HEK293 (cell line): Measurements from ENCODE around the gene GALNTL6.

ENCODE experiments used
- CTCF ChIA-PET: fragments of 350-600 bp; formaldehyde crosslinking; extraction: SDS; loops from one replicate; lab custom pipeline; 2021; ENCODE audit warnings: antibody characterized with exemption; lab: Yijun Ruan, JAX
- POLR2A ChIA-PET: fragments of 300-600 bp; formaldehyde crosslinking; extraction: SDS; loops from one replicate; lab custom pipeline; 2020; ENCODE audit warnings: antibody characterized with exemption, inconsistent platforms; lab: Yijun Ruan, JAX
- H3K27ac ChIP-seq: fragments of 200-500 bp; sonication (Bioruptor generic); 2 replicates; pipeline ENCODE4 v1.5.1; 2014; ENCODE audit warnings: low read depth, low read length, control low read depth, inconsistent platforms; ENCODE audit errors: extremely low read depth
- H3K36me3 ChIP-seq, 2 experiments: fragments of 200-500 bp in 1 of 2; sonication (Bioruptor generic) in 1 of 2; 1 replicate in 1 of 2; 2 replicates in 1 of 2; pipeline ENCODE4 v1.5.1; 2014 to 2017; ENCODE audit warnings: inconsistent platforms in 2 of 2, low read length in 2 of 2; ENCODE audit not compliant: control insufficient read depth in 2 of 2, insufficient read depth in 1 of 2
- H3K4me1 ChIP-seq: fragments of 200-500 bp; sonication (Bioruptor generic); 2 replicates; pipeline ENCODE4 v1.5.1; 2014; ENCODE audit warnings: mild to moderate bottlenecking, low read length, inconsistent platforms; ENCODE audit not compliant: control insufficient read depth, insufficient read depth
- H3K4me3 ChIP-seq: 2 replicates; pipeline ENCODE4 v1.5.1; 2011; ENCODE audit warnings: low read depth, mild to moderate bottlenecking, control low read depth, low read length, moderate library complexity
- H3K9me3 ChIP-seq: fragments of 200-500 bp; sonication (Bioruptor generic); 2 replicates; pipeline ENCODE4 v1.5.1; 2014; ENCODE audit warnings: low read depth, low read length, inconsistent platforms; ENCODE audit not compliant: control insufficient read depth, insufficient read depth
- BCL11B ChIP-seq: fragments of 450-650 bp; formaldehyde crosslinking; IDR thresholded peaks from 2 replicates; pipeline ENCODE4 v1.5.1; 2016; ENCODE audit warnings: low read depth, missing biosample characterization, missing genetic modification characterization
- KLF7 ChIP-seq: fragments of 450-650 bp; formaldehyde crosslinking; IDR thresholded peaks from 2 replicates; pipeline ENCODE4 v1.5.1; 2016; ENCODE audit warnings: missing biosample characterization, missing genetic modification characterization, borderline replicate concordance
- ZFP69B ChIP-seq: fragments of 450-650 bp; formaldehyde crosslinking; IDR thresholded peaks from 2 replicates; pipeline ENCODE4 v1.5.1; 2016; ENCODE audit warnings: missing biosample characterization, missing genetic modification characterization
- ZNF184 ChIP-seq: fragments of 450-650 bp; IDR thresholded peaks from 2 replicates; pipeline ENCODE4 v1.5.1; 2018; ENCODE audit warnings: missing biosample characterization, mild to moderate bottlenecking, missing genetic modification characterization
- ZNF19 ChIP-seq: fragments of 450-650 bp; formaldehyde crosslinking; IDR thresholded peaks from 2 replicates; pipeline ENCODE4; 2016; ENCODE audit warnings: missing biosample characterization, missing genetic modification characterization, low read depth
- ZNF292 ChIP-seq: fragments of 450-650 bp; formaldehyde crosslinking; IDR thresholded peaks from 2 replicates; pipeline ENCODE4 v1.5.1; 2016; ENCODE audit warnings: low read depth, missing biosample characterization, missing genetic modification characterization, borderline replicate concordance
- ZNF335 ChIP-seq: fragments of 450-650 bp; formaldehyde crosslinking; conservative IDR thresholded peaks from 2 replicates; pipeline ENCODE4 v1.5.1; 2016; ENCODE audit warnings: missing biosample characterization, missing genetic modification characterization
- ZNF501 ChIP-seq: fragments of 450-650 bp; formaldehyde crosslinking; IDR thresholded peaks from 2 replicates; pipeline ENCODE4 v1.5.1; 2016; ENCODE audit warnings: missing biosample characterization, missing genetic modification characterization
- ZNF530 ChIP-seq: fragments of 450-650 bp; formaldehyde crosslinking; IDR thresholded peaks from 2 replicates; pipeline ENCODE4 v1.5.1; 2016; ENCODE audit warnings: low read depth, missing biosample characterization, missing genetic modification characterization
- ZNF549 ChIP-seq: fragments of 450-650 bp; IDR thresholded peaks from 2 replicates; pipeline ENCODE4 v1.5.1; 2018; ENCODE audit warnings: missing biosample characterization, missing genetic modification characterization, mild to moderate bottlenecking, inconsistent platforms, moderate library complexity
- ZNF658 ChIP-seq: fragments of 450-650 bp; formaldehyde crosslinking; IDR thresholded peaks from 2 replicates; pipeline ENCODE4; 2016; ENCODE audit warnings: missing biosample characterization, missing genetic modification characterization
- TF ChIP-seq, protein P1 (sequence below): fragments of 450-650 bp; formaldehyde crosslinking; IDR thresholded peaks from 2 replicates; pipeline ENCODE4 v1.5.1; 2017; ENCODE audit warnings: missing biosample characterization, missing genetic modification characterization
- TF ChIP-seq, protein P2 (sequence below): fragments of 450-650 bp; formaldehyde crosslinking; IDR thresholded peaks from 2 replicates; pipeline ENCODE4 v1.5.1; 2016; ENCODE audit warnings: missing biosample characterization, missing genetic modification characterization
- TF ChIP-seq, protein P3 (sequence below): fragments of 450-650 bp; formaldehyde crosslinking; IDR thresholded peaks from 2 replicates; pipeline ENCODE4 v1.5.1; 2016; ENCODE audit warnings: missing biosample characterization, missing genetic modification characterization
- TF ChIP-seq, protein P4 (sequence below): fragments of 450-650 bp; formaldehyde crosslinking; IDR thresholded peaks from 2 replicates; pipeline ENCODE4 v1.5.1; 2016; ENCODE audit warnings: missing biosample characterization, missing genetic modification characterization, borderline replicate concordance
- TF ChIP-seq, protein P5 (sequence below): fragments of 450-650 bp; formaldehyde crosslinking; IDR thresholded peaks from 2 replicates; pipeline ENCODE4 v1.5.1; 2017; ENCODE audit warnings: missing biosample characterization, missing genetic modification characterization
- TF ChIP-seq, protein P6 (sequence below): fragments of 450-650 bp; formaldehyde crosslinking; IDR thresholded peaks from 2 replicates; pipeline ENCODE4 v1.5.1; 2016; ENCODE audit warnings: missing biosample characterization, missing genetic modification characterization

The GALNTL6 gene

DNA sequence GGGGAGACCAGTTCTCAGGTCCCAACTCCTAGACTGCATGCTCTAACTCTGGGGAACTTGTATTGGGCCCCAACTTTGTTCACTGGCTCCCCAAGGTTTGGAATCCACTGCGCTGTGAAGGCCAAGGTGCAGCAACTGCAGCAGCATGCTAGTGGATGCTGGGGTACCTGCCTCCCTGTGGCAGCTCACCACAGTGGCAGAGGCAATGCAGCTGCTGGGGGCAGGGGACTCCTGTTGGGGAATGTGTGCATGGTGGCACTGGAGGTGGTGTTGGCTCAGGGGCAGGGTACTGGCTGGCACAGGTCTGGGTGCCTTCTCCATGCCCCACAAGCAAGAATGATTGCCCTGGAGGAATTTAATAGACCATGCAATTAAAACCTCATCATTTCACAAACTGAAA is 862.0 kb downstream of the GALNTL6 start (continued):
- TF ChIP-seq, protein P1, sequence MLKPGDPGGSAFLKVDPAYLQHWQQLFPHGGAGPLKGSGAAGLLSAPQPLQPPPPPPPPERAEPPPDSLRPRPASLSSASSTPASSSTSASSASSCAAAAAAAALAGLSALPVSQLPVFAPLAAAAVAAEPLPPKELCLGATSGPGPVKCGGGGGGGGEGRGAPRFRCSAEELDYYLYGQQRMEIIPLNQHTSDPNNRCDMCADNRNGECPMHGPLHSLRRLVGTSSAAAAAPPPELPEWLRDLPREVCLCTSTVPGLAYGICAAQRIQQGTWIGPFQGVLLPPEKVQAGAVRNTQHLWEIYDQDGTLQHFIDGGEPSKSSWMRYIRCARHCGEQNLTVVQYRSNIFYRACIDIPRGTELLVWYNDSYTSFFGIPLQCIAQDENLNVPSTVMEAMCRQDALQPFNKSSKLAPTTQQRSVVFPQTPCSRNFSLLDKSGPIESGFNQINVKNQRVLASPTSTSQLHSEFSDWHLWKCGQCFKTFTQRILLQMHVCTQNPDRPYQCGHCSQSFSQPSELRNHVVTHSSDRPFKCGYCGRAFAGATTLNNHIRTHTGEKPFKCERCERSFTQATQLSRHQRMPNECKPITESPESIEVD = no peak
- TF ChIP-seq ZNF292 (tag by site-specific recombination) = no peak
- TF ChIP-seq ZNF184 (tag by site-specific recombination) = no peak
- no peak for TF ChIP-seq ZFP69B
- TF ChIP-seq, all 188 proteins: peak for 0

DNA sequence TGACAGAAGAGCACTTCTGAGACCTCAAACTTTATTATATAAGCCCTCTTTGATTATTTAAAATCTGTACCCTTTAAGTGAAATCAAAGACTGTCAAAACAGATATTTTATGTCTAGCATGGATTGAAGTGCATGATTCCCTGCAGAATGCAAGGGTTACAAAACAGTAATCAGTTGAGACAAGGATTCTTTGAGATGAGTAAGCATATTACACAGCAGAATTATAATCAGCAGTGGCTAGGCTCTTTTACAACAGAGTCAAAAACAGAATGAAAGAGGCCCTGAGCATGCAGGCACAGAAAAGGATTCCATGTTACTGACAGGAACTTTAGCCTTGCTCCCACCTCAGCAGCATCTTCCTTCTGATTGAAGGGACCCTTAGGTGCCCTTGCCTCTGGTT is 867.5 kb downstream of the GALNTL6 start:
- POLR2A ChIA-PET = no interaction called here
- TF ChIP-seq, protein P2, sequence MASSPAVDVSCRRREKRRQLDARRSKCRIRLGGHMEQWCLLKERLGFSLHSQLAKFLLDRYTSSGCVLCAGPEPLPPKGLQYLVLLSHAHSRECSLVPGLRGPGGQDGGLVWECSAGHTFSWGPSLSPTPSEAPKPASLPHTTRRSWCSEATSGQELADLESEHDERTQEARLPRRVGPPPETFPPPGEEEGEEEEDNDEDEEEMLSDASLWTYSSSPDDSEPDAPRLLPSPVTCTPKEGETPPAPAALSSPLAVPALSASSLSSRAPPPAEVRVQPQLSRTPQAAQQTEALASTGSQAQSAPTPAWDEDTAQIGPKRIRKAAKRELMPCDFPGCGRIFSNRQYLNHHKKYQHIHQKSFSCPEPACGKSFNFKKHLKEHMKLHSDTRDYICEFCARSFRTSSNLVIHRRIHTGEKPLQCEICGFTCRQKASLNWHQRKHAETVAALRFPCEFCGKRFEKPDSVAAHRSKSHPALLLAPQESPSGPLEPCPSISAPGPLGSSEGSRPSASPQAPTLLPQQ (tag by site-specific recombination) = no peak
- TF ChIP-seq ZNF658 = no peak
- TF ChIP-seq, protein P3, sequence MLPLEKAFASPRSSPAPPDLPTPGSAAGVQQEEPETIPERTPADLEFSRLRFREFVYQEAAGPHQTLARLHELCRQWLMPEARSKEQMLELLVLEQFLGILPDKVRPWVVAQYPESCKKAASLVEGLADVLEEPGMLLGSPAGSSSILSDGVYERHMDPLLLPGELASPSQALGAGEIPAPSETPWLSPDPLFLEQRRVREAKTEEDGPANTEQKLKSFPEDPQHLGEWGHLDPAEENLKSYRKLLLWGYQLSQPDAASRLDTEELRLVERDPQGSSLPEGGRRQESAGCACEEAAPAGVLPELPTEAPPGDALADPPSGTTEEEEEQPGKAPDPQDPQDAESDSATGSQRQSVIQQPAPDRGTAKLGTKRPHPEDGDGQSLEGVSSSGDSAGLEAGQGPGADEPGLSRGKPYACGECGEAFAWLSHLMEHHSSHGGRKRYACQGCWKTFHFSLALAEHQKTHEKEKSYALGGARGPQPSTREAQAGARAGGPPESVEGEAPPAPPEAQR = no peak
- TF ChIP-seq, protein P4, sequence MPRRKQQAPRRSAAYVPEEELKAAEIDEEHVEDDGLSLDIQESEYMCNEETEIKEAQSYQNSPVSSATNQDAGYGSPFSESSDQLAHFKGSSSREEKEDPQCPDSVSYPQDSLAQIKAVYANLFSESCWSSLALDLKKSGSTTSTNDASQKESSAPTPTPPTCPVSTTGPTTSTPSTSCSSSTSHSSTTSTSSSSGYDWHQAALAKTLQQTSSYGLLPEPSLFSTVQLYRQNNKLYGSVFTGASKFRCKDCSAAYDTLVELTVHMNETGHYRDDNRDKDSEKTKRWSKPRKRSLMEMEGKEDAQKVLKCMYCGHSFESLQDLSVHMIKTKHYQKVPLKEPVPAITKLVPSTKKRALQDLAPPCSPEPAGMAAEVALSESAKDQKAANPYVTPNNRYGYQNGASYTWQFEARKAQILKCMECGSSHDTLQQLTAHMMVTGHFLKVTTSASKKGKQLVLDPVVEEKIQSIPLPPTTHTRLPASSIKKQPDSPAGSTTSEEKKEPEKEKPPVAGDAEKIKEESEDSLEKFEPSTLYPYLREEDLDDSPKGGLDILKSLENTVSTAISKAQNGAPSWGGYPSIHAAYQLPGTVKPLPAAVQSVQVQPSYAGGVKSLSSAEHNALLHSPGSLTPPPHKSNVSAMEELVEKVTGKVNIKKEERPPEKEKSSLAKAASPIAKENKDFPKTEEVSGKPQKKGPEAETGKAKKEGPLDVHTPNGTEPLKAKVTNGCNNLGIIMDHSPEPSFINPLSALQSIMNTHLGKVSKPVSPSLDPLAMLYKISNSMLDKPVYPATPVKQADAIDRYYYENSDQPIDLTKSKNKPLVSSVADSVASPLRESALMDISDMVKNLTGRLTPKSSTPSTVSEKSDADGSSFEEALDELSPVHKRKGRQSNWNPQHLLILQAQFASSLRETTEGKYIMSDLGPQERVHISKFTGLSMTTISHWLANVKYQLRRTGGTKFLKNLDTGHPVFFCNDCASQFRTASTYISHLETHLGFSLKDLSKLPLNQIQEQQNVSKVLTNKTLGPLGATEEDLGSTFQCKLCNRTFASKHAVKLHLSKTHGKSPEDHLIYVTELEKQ (tag by site-specific recombination) = no peak
- no peak overlapping the region for H3K4me3 ChIP-seq
- no peak overlapping the region for H3K27ac ChIP-seq
- no peaks in the 10 kb centered on the region for H3K36me3 ChIP-seq
- CTCF ChIA-PET = no interaction called here
- no peaks in the 10 kb centered on the region for H3K9me3 ChIP-seq
- H3K4me1 ChIP-seq = no peaks in the 10 kb centered on the region

DNA sequence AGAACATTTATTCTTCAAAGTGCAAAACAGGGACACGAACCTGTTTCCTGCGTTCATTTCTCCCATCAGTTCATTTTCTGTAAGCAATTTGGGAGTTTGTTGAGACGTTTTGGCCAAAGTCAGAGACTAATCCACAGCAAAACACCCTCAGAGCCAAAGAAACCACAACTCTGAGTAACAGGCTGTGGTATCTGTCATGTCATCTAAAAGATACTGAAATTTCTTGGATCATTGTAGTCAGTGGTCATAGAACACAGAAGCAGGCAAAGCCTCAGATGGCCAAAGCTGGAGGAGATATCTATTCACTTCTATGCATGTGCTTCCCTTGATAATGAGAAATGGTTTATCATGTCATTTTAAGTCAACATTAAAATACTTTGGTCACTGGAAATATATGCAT is 869.8 kb downstream of the GALNTL6 start:
- ChIA-PET POLR2A (no interaction called here), CTCF (no interaction called here)
- no peak overlapping the region for H3K27ac ChIP-seq
- no peaks in the 10 kb centered on the region for H3K4me1 ChIP-seq
- no peaks in the 10 kb centered on the region for H3K36me3 ChIP-seq
- no peak overlapping the region for H3K4me3 ChIP-seq
- H3K9me3 ChIP-seq = no peaks in the 10 kb centered on the region
- no peak for TF ChIP-seq ZNF530 (tag by site-specific recombination)
- TF ChIP-seq BCL11B (tag by site-specific recombination) = no peak
- no peak for TF ChIP-seq KLF7 (tag by site-specific recombination)
- no peak for TF ChIP-seq ZNF549 (tag by site-specific recombination)
- TF ChIP-seq, protein P5, sequence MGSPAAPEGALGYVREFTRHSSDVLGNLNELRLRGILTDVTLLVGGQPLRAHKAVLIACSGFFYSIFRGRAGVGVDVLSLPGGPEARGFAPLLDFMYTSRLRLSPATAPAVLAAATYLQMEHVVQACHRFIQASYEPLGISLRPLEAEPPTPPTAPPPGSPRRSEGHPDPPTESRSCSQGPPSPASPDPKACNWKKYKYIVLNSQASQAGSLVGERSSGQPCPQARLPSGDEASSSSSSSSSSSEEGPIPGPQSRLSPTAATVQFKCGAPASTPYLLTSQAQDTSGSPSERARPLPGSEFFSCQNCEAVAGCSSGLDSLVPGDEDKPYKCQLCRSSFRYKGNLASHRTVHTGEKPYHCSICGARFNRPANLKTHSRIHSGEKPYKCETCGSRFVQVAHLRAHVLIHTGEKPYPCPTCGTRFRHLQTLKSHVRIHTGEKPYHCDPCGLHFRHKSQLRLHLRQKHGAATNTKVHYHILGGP (tag by site-specific recombination) = no peak
- TF ChIP-seq ZNF19 (tag by site-specific recombination) = no peak
- no peak for TF ChIP-seq ZNF335 (tag by site-specific recombination)
- no peak for TF ChIP-seq ZNF501 (tag by site-specific recombination)
- TF ChIP-seq, protein P6, sequence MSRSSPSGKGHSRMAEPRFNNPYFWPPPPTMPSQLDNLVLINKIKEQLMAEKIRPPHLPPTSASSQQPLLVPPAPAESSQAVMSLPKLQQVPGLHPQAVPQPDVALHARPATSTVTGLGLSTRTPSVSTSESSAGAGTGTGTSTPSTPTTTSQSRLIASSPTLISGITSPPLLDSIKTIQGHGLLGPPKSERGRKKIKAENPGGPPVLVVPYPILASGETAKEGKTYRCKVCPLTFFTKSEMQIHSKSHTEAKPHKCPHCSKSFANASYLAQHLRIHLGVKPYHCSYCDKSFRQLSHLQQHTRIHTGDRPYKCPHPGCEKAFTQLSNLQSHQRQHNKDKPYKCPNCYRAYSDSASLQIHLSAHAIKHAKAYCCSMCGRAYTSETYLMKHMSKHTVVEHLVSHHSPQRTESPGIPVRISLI (tag by site-specific recombination) = no peak
